ENCODE measurements around the gene OR5K1. TPM values are rescaled to one million over a fixed set of nuclear protein-coding genes. Genes with fewer than 3 reads are reported as not detected.

Gene OR5K1
- total RNA-seq, result not detected
- polyA plus RNA-seq, result not detected
- long read RNA-seq, donor 1, result 0 reads
- long read RNA-seq, donor 2, result 0 reads
- long read RNA-seq, donor 3, result 0 reads

DNA sequence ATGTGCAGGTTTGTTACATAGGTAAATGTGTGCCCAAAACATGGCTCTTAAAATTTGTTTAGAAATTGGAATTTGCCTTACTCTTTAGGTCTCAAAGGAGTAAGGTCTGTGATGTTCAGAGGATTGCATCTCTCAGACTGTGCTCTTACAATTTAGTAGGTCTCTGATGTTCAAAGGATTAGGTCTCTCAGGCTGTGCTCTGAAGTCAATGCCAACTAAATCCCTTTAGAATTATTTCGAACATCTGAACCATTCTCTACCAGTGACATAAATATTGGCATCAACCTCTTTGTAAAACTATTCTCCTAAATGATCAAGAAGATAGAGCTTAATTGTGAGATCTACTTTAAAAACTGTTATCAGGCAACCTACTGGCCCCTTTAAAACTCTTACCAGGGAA is at the start of gene OR5K1:
Gene OR5K1, plus strand, starts transcription at position 301 of the 400 bp plus-strand sequence. CDS start 6,376 bp downstream, outside the sequence.
- Histone ChIP-seq H3K4me1 (ENCODE audit: insufficient read depth) (no peaks in the 10 kb centered on the region), H3K4me3 (no peak within 1 kb of the TSS), H3K27ac (no peak within 1 kb of the TSS), H3K9me3 (no peaks in the 10 kb centered on the region), H3K36me3 (no peaks in the 10 kb centered on the region), H3K27me3 (no peaks in the 10 kb centered on the region)
- intact Hi-C loops (cut with DNase I), result loop anchor here in 1 of 4 donors (10.0 kb wide), 1 partner anchor 172 kb away; no protein-coding TSS in a partner anchor
- no peak for DNase-seq
- no peak for TF ChIP-seq EP300 (IDR thresholded peaks at IDR 0.05)
- TF ChIP-seq, protein P1, sequence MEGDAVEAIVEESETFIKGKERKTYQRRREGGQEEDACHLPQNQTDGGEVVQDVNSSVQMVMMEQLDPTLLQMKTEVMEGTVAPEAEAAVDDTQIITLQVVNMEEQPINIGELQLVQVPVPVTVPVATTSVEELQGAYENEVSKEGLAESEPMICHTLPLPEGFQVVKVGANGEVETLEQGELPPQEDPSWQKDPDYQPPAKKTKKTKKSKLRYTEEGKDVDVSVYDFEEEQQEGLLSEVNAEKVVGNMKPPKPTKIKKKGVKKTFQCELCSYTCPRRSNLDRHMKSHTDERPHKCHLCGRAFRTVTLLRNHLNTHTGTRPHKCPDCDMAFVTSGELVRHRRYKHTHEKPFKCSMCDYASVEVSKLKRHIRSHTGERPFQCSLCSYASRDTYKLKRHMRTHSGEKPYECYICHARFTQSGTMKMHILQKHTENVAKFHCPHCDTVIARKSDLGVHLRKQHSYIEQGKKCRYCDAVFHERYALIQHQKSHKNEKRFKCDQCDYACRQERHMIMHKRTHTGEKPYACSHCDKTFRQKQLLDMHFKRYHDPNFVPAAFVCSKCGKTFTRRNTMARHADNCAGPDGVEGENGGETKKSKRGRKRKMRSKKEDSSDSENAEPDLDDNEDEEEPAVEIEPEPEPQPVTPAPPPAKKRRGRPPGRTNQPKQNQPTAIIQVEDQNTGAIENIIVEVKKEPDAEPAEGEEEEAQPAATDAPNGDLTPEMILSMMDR (IDR thresholded peaks at IDR 0.05), result no peak
- TF ChIP-seq POLR2A (IDR thresholded peaks at IDR 0.05), result no peak
- WGBS, 3 donors, result 70 to 77% (median 71%) methylated on average over 1 of the region's 1 CpG

DNA sequence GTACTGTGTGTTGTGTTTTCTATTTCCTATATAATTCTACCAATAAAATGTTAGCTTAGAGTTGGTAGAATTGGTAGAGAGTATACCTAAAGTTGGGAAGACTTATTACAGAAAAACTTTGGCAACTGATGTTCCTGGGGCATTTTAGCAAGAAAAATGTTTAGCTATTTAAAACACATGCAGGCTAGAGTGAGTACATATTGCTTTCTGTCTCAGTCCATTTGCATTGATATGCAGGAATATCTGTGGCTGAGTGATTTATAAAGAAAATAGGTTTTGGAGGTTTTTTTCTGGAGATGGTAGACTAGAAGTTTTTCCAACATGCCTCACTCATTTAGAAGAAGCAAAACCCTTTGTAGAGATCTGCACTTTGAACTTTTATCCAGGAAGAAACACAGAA is 30.4 kb upstream of the OR5K1 start:
- no peaks in the 10 kb centered on the region for H3K9me3 ChIP-seq
- TF ChIP-seq POLR2A (IDR thresholded peaks at IDR 0.05) (no peak), EP300 (IDR thresholded peaks at IDR 0.05) (no peak)
- TF ChIP-seq, protein P1 (IDR thresholded peaks at IDR 0.05), result no peak
- intact Hi-C loops (cut with DNase I), result no loop called here
- H3K36me3 ChIP-seq, result no peaks in the 10 kb centered on the region
- no peak overlapping the region for H3K27ac ChIP-seq
- H3K27me3 ChIP-seq, result no peaks in the 10 kb centered on the region
- H3K4me1 ChIP-seq (ENCODE audit: insufficient read depth), result no peaks in the 10 kb centered on the region
- DNase-seq, result no peak
- no peak overlapping the region for H3K4me3 ChIP-seq

DNA sequence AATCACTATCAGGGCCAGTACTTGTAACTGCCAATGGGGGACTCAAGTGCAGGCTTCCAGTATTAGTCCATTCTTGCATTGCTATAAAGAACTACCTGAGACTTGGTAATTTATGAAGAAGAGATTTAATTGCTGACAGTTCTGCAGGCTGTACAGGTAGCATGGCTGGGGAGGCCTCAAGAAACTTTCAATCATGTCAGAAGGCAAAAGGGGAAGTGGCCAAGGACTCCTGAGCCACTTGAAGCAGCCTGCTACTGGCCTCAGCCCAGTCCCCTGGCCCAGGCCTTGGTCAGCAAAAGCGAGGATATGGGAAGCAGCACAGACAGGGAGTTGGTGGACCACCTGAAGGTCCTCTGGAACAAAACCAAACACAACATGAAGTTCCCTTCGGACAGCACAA is 29.2 kb upstream of the OR5K1 start:
- TF ChIP-seq, protein P1 (IDR thresholded peaks at IDR 0.05), result no peak
- TF ChIP-seq EP300 (IDR thresholded peaks at IDR 0.05), result no peak
- no peak for TF ChIP-seq POLR2A (IDR thresholded peaks at IDR 0.05)
- Histone ChIP-seq H3K27ac (no peak overlapping the region), H3K27me3 (no peaks in the 10 kb centered on the region), H3K4me1 (ENCODE audit: insufficient read depth) (no peaks in the 10 kb centered on the region), H3K9me3 (no peaks in the 10 kb centered on the region), H3K4me3 (no peak overlapping the region), H3K36me3 (no peaks in the 10 kb centered on the region)
- 10 to 24% (median 16%) methylated on average over 2 of the region's 2 CpGs for WGBS, 3 donors
- no peak for DNase-seq
- intact Hi-C loops (cut with DNase I), result no loop called here

DNA sequence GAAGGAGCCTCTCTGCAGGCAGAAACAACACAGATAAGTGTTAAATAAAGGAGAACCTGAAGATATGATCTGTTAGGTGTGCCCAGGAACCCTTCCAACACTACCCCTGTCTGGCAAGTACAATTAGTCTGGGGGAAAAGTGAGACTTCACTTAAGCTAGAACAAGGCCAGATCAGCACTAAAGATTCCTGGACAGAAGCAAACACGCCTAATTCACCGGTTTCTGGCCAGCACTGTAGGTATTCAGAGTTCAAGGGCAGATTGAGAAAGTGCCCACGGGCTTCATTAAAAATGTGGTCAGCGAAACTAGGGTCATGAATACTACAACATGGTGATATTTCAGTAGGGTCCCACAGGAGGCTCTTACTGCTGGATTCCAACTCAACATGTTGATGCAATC is 28.6 kb upstream of the OR5K1 start:
- 33 to 55% (median 44%) methylated on average over 4 of the region's 4 CpGs for WGBS, 3 donors
- Histone ChIP-seq H3K27ac (no peak overlapping the region), H3K4me3 (no peak overlapping the region), H3K4me1 (ENCODE audit: insufficient read depth) (no peaks in the 10 kb centered on the region), H3K9me3 (no peaks in the 10 kb centered on the region), H3K27me3 (no peaks in the 10 kb centered on the region), H3K36me3 (no peaks in the 10 kb centered on the region)
- TF ChIP-seq EP300 (IDR thresholded peaks at IDR 0.05) (no peak), POLR2A (IDR thresholded peaks at IDR 0.05) (no peak)
- TF ChIP-seq, protein P1 (IDR thresholded peaks at IDR 0.05), result no peak
- intact Hi-C loops (cut with DNase I), result no loop called here
- no peak for DNase-seq

Data from ovary (tissue), 10 donors.